Activated CD4-positive, alpha-beta T cell treated with anti-CD3 and anti-CD28 coated beads, Interleukin-2, amount 50 U/mL, for 48 hours (primary cell): ENCODE measurements around the gene ARFGAP1.

Experiments
- DNase-seq, 2 experiments: peaks; one replicate each; pipeline ENCODE4 v3.0.0-alpha.2; 2020

ARFGAP1 gene

DNA sequence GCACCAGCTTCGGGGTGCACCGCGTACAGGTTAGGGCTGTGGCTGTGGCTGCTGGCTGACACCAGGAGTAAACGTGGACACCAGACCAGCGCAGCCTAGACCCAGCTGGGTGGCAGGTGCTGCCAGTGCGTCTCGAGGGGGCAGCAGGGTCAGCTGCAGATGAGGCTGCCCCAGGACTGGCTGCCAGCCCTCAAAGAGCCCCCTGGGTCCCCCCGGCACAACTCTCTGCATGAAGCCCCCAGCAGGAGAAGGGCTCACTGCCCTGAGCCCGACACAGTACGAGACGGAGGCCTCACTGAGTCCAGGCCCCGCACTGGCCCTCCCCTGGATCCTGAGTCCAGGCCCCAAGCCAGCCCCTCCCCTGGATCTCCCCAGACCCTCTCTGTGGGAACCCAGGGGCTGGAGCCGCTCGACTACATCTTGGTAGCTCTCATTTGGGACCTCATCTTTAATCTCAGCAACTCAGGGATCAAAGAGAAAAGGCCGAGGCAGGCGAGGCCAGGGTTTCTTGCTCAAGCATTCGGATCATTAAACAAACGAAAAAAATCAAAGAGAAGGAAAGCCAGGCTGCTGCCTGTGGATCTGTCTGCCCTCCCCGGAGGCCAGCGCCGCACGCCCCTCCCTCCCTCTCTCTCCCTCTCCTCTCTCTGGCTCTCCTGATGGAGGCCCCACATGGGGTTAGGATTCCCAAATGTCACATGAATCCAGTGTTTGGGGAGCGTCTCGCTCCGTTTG, 11.4 kb upstream of the ARFGAP1 start:
- DNase-seq, result no peak

DNA sequence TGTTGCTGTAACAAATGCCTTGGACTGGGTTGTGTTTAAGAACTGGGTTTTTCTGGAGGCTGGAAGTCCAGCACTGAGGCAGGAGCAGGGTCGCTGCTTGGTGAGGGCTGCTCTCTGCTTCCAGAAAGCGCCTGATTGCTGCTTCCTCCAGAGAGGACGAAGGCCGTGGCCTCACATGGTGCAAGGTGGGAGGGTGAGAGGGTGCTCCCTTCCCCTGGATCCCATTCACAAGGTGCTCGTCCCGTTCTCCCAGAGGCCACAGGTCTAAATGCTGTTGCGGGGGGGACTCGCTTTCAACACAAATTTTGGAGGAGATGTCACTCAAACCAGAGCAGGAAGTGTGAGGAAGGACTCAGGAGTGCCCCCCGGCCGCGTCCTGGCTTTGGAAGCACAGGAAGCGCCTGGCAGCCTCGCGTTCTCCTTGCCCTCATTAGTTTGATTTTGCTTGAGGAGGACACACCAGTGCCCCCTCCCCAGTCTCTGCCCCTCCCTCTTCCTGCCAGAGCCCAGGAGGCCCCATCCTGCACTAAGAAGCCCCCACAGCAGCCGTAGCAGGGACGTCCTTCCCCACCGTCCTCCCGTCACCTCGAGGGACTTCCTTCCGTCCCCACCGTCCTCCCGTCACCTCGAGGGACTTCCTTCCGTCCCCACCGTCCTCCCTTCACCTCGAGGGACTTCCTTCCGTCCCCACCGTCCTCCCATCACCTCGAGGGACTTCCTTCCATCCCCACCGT, 10.7 kb upstream of the ARFGAP1 start:
- no peak for DNase-seq

DNA sequence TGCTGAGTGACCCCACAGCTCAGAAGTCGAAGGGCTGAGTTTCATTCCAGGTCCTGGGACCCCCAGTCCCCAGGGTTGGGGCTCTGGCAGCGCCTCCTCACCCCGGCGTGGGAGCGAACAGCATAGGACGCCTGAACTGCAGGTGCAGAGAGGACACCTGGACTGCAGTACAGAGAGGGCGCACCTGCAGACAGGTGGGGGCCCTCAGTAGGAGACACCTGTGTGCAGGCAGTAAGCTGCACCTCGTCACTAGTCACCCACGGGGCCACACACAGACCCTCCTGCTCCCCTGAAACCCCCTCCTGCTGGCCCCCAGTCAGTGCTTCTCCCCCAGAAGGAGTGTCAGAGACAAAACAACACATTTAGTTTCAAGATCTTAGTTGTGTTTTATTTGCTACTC, 9.8 kb upstream of the ARFGAP1 start:
- DNase-seq, result no peak

DNA sequence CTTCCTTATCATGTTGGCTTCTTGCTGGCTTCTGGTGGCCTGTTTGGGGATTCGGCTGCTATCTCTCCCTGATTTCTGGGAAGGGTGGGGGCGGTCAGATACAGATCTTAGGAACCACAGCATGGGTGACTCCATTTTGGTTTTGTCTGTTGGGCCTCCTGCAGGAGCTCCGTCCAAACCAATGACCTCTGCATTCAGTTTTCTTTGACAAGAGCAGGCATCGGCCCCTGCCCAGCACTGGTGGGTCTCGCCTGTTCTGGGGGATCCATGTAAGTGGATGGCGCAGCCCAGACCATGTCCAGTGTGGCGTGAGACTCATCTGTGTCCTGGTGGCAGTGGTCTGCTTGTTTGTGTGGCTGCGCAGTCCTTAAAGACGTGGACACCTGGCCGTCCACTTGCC, 8.6 kb upstream of the ARFGAP1 start:
- DNase-seq, result no peak

DNA sequence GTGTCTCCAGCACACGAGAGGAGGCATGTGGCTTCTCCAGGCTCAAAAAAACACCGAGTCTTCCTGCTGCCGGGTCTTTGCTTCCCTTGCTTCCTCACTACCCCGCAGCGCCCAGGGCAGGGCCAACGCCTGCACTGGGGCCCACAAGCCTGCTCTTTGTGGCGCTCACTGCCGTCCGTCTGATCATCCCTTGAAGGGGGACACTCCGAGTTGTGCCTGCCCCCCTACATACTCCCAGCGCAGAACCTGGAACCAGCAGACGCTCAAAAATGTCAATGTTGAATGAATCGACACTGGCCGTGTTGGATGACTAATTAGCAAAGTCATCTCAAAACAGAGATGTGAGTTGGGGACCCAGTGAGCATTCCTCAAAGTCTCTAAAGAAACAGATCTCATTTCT, 8.1 kb upstream of the ARFGAP1 start:
- no peak for DNase-seq

DNA sequence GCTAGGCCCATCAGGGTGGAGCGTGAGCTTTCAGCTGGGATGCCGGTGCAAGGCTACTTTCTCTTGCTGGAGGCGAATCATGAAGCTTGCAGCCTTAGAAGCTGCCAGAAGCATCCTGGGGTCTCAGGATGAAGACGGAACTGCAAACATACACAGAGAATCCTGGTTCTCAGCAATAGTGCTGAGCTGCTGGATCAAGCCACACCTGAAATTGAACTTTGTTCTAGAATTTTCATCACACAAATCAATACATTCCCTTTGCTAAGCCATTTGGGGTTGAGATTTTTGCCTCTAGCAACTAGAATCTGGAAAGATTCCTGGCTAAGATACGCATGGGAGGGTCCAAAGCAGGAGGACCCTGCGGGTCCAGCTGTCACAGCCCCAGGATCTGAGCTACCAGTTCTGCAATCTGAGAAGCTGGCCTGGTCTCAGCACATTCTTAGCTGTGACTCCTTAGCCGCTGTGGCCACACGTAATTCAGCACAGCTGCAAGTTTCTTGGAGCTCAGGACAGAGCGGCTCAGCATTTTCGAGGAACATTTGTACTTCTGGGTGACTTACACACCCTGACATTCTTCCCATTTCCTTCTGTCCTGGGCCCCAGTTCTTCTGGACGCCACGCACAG, 6.6 kb upstream of the ARFGAP1 start:
- DNase-seq, result no peak

DNA sequence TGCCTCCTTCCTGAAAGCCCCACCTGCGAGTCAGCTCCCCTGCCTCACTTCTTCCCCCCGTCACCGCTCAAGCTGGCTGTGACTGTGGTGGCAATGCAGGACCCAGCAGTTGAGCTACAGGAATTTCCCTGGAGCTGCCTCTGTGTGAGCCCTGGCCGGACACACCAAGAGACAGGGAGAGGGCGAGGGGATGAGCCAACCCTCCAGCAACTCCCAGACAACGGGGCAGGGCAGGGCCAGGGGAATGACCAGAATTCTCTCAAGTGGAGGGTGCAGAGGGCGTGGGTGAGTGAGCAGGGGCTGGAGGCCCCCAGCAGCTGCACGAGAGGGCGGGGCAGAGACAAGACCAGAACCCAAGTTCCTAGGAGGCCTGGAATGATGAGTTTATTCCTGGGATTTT, 4.9 kb upstream of the ARFGAP1 start:
- DNase-seq, result no peak

DNA sequence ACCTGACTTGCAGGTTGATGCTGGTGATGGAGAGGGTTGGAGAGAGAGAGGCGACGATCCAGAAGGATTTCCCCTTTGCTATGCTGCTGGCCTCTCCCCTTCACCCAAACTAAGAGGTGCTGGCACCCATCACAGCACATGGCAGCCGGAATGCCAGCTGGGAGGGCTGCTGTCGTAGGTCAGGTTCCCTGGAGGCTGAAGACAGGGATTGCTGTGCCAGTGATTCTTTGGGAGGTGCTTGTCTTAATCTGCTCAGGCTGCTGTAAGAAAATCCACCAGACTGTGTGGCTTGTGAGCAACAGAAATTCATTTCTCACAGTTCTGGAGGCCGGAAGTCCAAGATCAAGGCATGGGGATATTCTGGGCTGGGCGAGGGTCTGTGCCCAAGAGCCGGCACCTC, 4.4 kb upstream of the ARFGAP1 start:
- no peak for DNase-seq

DNA sequence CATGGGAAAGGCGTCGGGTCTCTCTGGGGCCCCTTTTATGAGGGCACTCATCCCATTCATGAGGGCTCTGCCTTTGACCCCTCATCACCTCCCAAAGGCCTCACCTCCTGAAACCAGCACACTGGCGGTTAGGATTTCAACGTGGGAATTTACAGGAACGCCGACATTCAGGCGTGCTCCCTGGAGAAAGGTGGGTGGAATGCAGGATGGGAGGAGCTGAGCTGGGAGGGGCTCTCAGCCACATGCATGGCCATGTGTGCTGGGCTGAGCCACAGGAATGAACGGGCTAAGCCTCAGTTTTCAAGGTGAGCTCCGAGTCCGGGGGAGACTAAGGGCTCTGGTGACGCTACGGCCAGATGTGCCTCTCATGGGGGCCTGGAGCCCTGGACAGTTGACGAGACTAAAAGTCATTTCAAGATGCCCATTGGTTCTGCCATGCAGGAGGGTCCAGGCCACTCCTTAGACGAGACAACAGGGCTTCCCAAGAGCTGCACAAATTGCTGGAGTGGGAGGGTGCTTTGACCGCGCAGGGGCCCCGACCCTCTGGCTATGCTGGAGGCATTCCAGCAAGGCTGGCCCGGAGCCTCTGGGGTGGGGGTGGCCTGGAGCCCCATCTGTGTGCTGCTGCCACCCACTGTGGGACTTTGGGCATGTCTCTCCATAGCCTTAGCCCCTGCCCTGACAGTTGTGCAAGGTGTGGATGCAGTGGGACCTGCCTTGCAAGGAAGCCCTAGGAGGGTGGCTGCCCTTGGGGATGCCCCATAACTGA, 3.8 kb upstream of the ARFGAP1 start:
- no peak for DNase-seq

DNA sequence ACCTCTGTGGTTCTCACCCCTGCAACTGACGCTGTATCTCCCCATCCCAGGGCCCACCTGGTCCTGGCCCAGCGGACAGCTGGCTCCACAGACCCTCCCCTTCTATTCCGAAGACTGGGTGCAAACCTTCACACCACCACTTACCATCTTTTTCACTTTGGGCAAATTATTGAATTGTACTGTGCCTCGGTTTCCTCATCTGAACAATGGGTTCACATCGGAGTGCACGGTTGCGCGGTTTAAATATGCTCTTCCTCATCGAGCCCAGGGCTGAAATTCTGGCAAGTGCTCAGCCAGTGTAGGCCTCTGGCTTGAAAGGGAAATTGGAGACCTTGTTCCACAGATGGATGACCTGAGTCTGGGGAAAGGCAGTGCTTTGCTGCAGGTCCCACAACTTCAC, 2.9 kb upstream of the ARFGAP1 start:
- DNase-seq, result no peak

DNA sequence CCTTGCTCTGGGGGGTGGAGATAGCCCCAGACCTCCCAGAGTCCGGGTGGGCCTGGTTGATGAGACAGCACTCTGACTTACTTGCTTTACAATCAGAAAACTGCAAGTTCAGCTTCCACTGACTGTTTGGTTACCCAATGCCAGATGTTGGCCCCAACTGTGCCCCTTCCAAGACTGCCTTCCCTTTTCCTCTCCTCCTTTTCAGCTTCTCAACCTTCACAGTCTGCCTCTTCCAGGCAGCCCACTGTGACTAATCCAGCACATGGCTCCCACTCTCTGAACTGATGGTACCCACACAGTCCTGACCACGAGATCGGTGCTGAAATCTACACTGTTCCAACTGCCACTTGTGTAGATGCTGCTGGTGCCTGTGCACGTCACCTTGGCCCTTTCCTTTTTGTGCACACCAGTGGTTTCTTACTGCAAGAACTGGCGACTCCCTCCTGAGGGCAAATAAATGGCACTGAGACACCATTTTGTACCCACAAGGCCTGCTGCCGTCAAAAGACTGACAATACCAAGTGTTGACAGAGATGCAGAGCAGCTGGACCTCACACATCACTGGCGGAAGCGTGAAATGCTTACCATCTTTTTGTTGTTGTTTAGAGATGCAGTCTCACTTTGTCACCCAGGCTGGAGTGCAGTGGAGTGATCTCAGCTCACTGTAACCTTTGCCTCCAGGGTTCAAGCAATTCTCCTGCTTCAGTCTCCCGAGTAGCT, 1.8 kb upstream of the ARFGAP1 start:
- DNase-seq, result no peak

DNA sequence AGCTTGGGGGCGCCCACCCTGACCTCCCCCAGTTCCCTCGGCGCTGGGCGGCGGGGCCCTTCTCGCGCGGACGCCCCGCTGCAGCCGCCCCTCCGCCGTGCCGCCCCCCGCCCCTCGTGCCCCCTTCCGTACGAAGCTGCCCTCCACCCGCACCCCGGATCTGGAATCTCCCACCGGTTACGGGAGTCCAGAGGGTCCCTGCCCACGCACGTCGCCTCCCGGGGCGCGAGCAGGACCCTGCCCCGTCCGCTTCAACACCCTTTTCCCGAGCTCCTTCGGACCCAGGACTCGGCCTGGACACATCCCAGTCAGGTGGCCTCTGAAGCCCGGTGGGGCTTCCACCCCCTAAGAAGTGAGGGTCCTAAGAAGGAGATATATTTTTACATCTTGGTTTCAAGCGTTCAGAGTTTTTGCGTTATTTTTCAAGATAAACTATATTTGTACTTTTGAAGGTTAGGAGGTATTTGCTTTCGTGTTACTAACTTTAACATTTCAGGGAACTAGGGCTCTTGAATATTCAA, 506 bp downstream of the ARFGAP1 start:
- no peak for DNase-seq

DNA sequence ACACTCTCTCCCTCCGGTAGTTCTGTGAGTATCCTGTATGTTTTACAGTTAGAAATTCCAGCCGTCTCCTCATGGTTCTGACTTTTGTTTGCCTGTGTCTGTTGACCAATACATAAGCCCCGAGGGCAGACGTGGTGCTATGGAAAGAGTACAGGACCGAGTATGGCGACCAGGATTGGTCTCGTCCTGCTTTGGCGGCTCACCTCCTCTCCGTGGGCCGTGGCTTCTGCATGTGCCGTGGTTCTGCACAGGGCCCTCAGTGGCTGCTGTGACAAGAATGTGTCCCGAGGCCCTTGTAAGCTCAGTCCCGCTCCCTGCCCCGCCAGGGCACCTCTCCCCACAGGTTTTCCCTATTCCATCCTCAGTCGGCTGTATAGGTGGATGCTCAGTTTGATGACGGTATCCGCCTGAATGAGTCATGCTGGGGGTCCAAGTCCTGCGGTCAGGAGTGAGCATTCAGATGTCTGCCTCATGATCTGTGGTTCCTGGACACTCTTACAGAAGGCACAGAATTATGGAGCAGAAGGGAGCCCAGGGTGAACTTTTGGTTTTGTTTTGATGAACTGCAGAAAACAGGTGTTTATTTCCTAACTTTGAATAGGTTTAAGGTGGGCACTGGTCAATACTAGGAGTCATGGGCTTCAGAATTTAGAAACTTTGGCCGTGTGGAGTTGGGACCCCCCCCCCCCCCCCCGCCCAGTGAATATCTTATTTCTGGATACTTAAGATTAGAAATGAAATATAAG, 1.2 kb downstream of the ARFGAP1 start:
- no peak for DNase-seq

DNA sequence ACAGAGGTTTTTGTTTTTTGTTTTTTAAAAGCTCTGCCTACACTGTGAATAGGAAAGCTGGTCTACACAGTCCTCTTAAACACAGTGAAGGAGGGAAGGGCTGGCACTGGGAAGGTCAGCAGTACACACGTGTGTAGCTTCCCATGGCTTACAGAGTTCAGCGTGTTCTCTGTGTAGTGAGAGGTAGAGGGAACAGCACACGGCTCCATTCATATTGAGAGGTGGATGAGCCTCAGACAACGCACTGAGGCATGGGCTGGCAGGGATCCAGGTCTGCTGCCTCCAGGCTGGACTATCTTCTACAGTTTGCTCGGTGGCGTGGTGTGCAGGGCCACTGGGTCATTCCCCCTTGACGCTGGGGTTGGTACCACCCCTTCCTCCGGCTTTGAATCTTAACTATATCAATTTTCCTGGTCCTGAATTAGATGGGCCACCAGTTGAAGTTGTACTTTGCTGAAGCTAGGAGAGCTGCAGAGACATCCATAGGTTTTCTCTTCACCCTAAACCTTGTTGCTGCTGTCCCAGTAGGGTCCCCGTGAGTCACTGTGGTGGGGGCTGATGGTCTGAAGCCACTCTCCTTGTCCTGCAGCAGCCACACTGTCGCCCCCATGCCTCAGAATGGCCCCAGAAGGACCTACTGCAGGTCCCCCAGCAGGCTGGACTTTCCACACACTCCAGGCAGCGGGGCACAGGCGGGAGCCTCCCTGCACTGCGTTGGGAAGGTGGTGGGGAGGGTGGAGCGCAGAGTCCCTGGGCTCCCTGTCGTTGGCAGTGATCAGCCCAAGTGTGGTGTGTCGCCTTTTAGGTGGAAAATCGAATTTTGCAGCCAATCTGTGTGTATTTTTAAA, 2.0 kb downstream of the ARFGAP1 start:
- no peak for DNase-seq

DNA sequence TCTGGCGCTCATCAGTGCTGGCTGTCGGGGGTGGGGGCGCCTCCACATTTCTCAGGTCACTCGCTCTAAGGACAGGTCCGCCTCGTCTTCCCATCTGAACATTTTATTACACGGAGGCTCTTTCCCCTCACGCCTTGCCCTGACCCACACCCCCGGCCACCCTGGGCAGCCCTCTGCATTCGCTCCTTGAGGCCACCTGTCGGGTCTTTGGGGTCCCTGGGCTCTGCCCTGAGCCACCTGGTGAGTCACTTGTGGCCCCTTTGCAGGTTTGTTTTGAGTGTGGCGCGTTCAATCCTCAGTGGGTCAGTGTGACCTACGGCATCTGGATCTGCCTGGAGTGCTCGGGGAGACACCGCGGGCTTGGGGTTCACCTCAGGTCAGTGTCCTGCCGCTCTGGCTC, 3.2 kb downstream of the ARFGAP1 start:
- DNase-seq, result no peak

DNA sequence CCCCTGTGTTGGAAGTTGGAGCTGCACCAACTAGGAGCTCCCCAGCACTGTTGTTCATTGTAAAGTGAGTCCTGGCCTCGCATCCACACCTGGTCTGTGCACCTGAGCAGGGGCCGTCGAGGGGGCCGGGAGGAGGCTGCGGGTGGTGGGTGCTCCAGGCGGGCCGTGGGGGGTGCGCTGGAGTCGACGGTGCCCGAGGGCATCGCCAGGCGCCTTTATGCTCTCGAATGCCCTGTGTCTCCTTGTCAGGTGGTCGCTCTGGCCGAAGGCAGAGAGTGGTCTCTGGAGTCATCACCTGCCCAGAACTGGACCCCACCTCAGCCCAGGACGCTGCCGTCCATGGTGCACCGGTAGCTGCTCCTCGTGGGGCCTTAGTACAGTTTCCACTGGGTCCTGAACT, 4.3 kb downstream of the ARFGAP1 start:
- no peak for DNase-seq

DNA sequence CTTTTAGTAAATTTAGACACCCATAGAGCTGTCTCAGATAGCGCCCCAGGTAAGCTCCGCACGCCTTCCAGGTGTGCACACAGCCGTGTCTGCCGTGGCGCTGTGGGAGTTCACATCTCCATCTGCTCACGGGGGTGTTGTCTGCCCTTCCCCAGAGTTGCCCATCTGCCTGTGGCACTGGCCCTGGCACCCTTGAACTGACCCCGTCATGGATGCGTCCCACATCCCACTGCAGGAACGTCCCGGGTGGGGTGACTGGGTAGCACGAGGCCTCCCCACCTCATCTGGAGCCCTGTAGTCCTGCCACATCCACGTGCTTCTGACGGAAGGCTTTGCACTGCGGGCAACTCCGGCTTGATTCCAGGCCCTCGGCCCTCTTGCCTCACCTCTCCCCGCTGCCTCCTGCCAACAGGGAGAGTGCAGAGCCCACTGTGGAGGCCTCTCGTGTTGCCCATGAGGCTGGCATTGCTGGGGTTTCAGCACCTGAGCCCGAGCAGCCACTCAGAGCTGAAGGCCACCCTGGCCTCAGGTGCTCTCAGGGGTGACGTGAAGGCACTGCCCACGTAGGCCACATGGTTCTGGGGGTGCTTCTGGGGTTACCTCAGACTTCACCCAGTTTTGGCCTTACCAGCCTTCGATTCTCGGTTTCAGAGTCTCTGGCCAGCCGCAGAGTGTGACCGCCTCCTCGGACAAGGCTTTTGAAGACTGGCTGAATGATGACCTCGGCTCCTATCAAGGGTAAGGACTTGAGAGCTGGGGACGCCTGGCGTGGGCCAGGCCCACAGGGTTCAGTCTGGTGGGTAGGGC, 5.1 kb downstream of the ARFGAP1 start:
- DNase-seq, result no peak

DNA sequence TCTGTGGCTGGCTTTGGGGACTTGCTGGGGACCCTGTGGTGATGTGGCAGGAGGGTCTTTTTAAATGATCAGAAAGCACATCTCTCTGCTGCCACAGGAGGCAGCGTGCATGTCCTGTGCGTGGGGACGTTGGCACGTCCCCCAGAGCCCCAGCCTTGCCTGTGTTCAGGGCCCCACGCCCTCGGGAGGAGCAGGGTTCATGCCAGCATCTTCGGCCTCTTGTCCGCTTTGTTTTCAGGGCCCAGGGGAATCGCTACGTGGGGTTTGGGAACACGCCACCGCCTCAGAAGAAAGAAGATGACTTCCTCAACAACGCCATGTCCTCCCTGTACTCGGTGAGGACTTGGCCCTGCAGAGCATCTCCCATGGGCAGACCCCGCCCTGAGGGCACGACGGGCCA, 6.0 kb downstream of the ARFGAP1 start:
- DNase-seq, result no peak

DNA sequence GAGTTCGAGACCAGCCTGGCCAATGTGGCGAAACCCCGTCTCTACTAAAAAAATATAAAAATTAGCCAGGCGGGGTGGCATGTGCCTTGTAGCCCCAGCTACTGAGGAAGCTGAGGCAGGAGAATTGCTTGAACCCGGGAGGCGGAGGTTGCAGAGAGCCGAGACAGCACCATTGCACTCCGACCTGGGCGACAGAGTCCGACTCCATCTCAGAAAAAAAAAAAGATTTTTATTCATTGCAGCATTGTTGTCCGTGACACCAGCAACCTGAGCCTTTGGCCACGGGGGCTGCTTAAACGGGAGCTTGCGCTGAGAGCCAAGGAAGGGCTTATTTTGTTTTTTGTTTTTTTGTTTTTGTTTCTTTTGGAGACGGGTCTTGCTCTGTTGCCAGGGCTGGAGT, 7.3 kb downstream of the ARFGAP1 start:
- no peak for DNase-seq

DNA sequence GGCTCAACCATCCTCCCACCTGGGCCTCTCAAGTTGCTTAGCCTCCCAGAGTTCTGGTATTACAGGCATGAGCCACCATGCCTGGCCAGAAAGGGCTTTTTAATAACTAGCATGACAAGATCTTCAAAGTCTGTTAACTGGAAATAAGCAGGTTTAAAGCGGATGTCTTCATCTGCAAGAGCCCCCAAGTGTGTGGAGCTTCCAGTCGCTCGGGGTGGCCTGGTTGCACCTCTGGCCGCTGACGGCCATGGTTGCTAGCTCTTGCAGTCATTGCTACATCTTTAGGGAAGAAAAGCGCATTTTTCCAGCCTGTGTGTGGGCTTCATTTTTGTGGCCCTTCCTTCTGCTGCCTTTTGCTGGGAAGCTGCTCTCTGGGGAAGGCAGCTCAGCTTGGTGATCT, 7.8 kb downstream of the ARFGAP1 start:
- no peak for DNase-seq
